WERI-Rb-1 (cell line): ENCODE results near the gene SEMA3A.
"Not testable (repeated sequence)": the region's sequence is repeated elsewhere in the genome, so short reads cannot be mapped to it uniquely, and the experiment has no call there.

Experiments used
- DNase-seq: peaks from one replicate; pipeline ENCODE4 v3.0.0-alpha.2; 2020
- H3K27ac ChIP-seq: fragments of 250-450 bp; sonication (Bioruptor Pico); 2 replicates; pipeline ENCODE4 v1.5.1; 2020; ENCODE audit warnings: mild to moderate bottlenecking, moderate library complexity
- H3K27me3 ChIP-seq: fragments of 250-450 bp; sonication (Bioruptor Pico); 2 replicates; pipeline ENCODE4 v1.5.1; 2021; ENCODE audit warnings: mild to moderate bottlenecking, low read depth, moderate library complexity; ENCODE audit not compliant: insufficient read depth, severe bottlenecking
- H3K36me3 ChIP-seq: fragments of 250-450 bp; sonication (Bioruptor Pico); 2 replicates; pipeline ENCODE4 v1.5.1; 2020; ENCODE audit warnings: mild to moderate bottlenecking, moderate library complexity
- H3K4me3 ChIP-seq: 2 replicates; pipeline ENCODE4 v1.5.1; 2011; ENCODE audit warnings: low read depth, mild to moderate bottlenecking, control low read depth, low read length
- H3K9me3 ChIP-seq: fragments of 250-450 bp; sonication (Bioruptor Pico); 2 replicates; pipeline ENCODE4 v1.5.1; 2021; ENCODE audit warnings: mild to moderate bottlenecking, moderate library complexity; ENCODE audit not compliant: severe bottlenecking
- CTCF ChIP-seq: IDR thresholded peaks from 2 replicates; pipeline ENCODE4 v1.5.1; 2011; ENCODE audit warnings: low read depth, mild to moderate bottlenecking, control low read depth, inconsistent platforms, low read length

The SEMA3A gene

GRCh38 chr7:84194484-84195271, at the start of gene SEMA3A:
Gene SEMA3A, minus strand, starts transcription at chr7:84194789. Its CDS starts 203 bp downstream, at chr7:84194586.
- TF ChIP-seq CTCF = no peak
- Histone ChIP-seq H3K27me3 (no peaks in the 10 kb centered on the region), H3K4me3 (peak within 1 kb of the TSS; percentile 79), H3K27ac (peak within 1 kb of the TSS; percentile 43), H3K9me3 (no peaks in the 10 kb centered on the region), H3K36me3 (no peaks in the 10 kb centered on the region)
- peak; percentile 63 for DNase-seq

- not testable (repeated sequence) for DNase-seq, H3K9me3 ChIP-seq, H3K36me3 ChIP-seq, H3K27ac ChIP-seq, H3K4me3 ChIP-seq, H3K27me3 ChIP-seq
Measured at GRCh38 chr7:84243037-84243436, 48.4 kb upstream of the SEMA3A start.

GRCh38 chr7:84238596-84238995, 44.0 kb upstream of the SEMA3A start:
- Histone ChIP-seq H3K4me3 (no peak overlapping the region), H3K27ac (no peak overlapping the region), H3K27me3 (no peaks in the 10 kb centered on the region), H3K9me3 (no peaks in the 10 kb centered on the region), H3K36me3 (no peaks in the 10 kb centered on the region)
- DNase-seq = no peak
- TF ChIP-seq CTCF = no peak

DNA sequence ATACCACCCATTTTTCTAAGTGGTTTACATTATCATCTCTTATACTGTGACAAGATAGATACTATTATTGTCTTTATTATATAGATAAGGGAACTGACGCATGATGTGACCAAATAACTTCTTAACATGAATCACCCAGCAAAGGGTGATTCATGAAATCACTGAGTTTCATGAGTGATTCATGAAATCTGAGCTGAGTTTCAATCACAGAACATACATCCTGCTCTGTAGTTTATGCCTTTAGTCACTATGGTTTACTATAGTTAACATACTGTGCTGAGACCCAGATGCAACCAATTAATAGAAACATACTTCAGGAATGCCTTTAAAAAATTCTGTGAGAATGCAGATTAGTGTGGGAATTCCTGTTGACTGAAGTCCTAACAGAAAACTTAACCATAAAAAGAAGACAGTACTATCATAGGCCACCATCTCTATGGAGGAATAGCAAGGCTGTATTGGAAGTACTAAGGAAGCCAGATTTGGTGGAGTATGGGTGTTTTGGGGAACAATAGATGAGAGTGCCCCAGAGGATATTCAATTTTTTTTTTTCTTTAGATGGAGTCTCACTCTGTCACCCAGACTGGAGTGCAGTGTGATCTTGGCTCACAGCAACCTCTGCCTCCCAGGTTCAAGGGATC, 43.1 kb upstream of the SEMA3A start:
- Histone ChIP-seq H3K4me3 (no peak overlapping the region), H3K36me3 (no peaks in the 10 kb centered on the region), H3K27me3 (no peaks in the 10 kb centered on the region), H3K9me3 (no peaks in the 10 kb centered on the region), H3K27ac (no peak overlapping the region)
- no peak for TF ChIP-seq CTCF
- no peak for DNase-seq

DNA sequence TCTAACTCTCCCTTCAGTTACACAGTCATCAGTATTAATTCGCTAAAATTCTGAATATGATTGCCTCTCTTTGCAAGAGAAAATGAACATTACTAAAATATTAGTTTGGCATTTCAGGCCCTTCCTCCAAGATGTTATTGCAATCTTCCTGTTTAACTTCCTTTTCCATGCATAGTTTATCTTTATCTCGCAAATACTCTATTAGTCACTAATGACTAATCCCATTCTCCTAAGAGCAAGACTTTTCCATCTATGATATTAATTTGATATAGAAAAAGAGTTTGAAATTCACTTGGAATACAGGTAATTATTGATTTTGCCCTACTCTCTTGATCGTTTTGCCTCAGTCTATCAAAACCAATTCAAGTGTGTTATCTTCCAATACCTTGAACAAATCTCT, 41.8 kb upstream of the SEMA3A start:
- TF ChIP-seq CTCF = no peak
- Histone ChIP-seq H3K4me3 (no peak overlapping the region), H3K36me3 (no peaks in the 10 kb centered on the region), H3K9me3 (no peaks in the 10 kb centered on the region), H3K27me3 (no peaks in the 10 kb centered on the region), H3K27ac (no peak overlapping the region)
- no peak for DNase-seq

DNA sequence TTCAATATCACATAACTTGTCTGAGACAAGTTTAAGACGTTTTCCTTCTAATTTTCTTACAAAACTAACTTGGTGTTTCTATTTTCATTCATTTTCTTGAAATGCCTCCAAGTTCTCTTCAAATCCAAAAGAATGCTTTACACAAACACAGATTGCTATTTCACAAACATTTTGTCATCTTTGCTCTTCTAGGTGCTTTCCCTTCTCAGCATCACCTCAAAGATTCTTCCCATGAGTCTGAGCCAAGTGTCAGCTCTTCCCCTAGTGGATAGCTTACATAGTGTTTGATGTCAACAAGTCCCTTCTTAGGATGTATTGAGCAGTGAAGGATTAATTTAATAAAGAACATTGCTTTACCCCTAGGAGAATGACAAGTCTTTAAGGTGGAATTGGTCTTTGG, 38.1 kb upstream of the SEMA3A start:
- TF ChIP-seq CTCF = no peak
- no peak overlapping the region for H3K27ac ChIP-seq
- H3K36me3 ChIP-seq = no peaks in the 10 kb centered on the region
- no peak overlapping the region for H3K4me3 ChIP-seq
- DNase-seq = no peak
- H3K9me3 ChIP-seq = no peaks in the 10 kb centered on the region
- H3K27me3 ChIP-seq = no peaks in the 10 kb centered on the region
